ENCODE measurements around the gene IP6K2. TPM values are rescaled to one million over a fixed set of nuclear protein-coding genes. Genes with fewer than 3 reads are reported as not detected.
A peak's percentile ranks its signal among the peaks of the same experiment; 100 is the strongest.

IP6K2 gene
- total and polyA plus RNA-seq, 2 of the 13 experiments (the other 11 are each of a cell fraction or from before 2014, with no cell fraction given) = 85.5 to 112 TPM

- TF ChIP-seq ZFP91 (CRISPR knock-in tag; IDR thresholded peaks at IDR 0.05; ENCODE audit: borderline replicate concordance) (peak; percentile 96), ARID3A (IDR thresholded peaks at IDR 0.05; ENCODE audit: low read depth, low read length) (no peak), RAD51 (IDR thresholded peaks at IDR 0.05; ENCODE audit: borderline replicate concordance) (no peak), ZMYM4 (CRISPR knock-in tag; IDR thresholded peaks at IDR 0.05) (peak; percentile 99), RNF219 (CRISPR knock-in tag; IDR thresholded peaks at IDR 0.05) (peak; percentile 100), ZBTB8A (CRISPR knock-in tag; IDR thresholded peaks at IDR 0.05; ENCODE audit: borderline replicate concordance, low read depth) (peak; percentile 99), THAP9 (CRISPR knock-in tag; IDR thresholded peaks at IDR 0.05; ENCODE audit: borderline replicate concordance) (peak; percentile 98), RXRA (CRISPR knock-in tag; IDR thresholded peaks at IDR 0.05) (peak; percentile 94), FOXP1 (IDR thresholded peaks at IDR 0.05) (no peak), FOXP1 (CRISPR knock-in tag; IDR thresholded peaks at IDR 0.05) (peak; percentile 87), DPF2 (CRISPR knock-in tag; IDR thresholded peaks at IDR 0.05; ENCODE audit: borderline replicate concordance, low read depth) (no peak), ZNF44 (CRISPR knock-in tag; IDR thresholded peaks at IDR 0.05) (peak; percentile 100), KAT8 (CRISPR knock-in tag; IDR thresholded peaks at IDR 0.05) (peak; percentile 98), ZNF841 (CRISPR knock-in tag; IDR thresholded peaks at IDR 0.05; ENCODE audit: borderline replicate concordance) (peak; percentile 99), DNMT3B (CRISPR knock-in tag; conservative IDR thresholded peaks at IDR 0.05) (peak; percentile 100), RBM39 (IDR thresholded peaks at IDR 0.05; ENCODE audit: low read depth, low read length, poor library complexity, severe bottlenecking) (peak; percentile 80), ZNF24 (IDR thresholded peaks at IDR 0.05) (no peak), BCL3 (CRISPR knock-in tag; IDR thresholded peaks at IDR 0.05) (peak; percentile 100), NFYC (CRISPR knock-in tag; IDR thresholded peaks at IDR 0.05) (peak; percentile 76), CHD2 (IDR thresholded peaks at IDR 0.05; ENCODE audit: low read depth, low read length) (no peak)
Observed at GRCh38 chr3:48661501-48662144, 55.4 kb downstream of the IP6K2 start (continued).

All from HepG2 (cell line).